GM12864 (cell line): ENCODE measurements around the gene XCL2.
"Not testable (repeated sequence)": the region's sequence is repeated elsewhere in the genome, so short reads cannot be mapped to it uniquely, and the experiment has no call there.

Experiments used
- DNase-seq: peaks from one replicate; pipeline ENCODE4 v3.0.0-alpha.2; 2011; ENCODE audit warnings: low read depth
- H3K4me3 ChIP-seq: 2 replicates; pipeline ENCODE4 v1.5.1; 2011; ENCODE audit warnings: mild to moderate bottlenecking, low read depth, low read length, control low read depth
- CTCF ChIP-seq: IDR thresholded peaks from 2 replicates; pipeline ENCODE4 v1.5.1; 2011; ENCODE audit warnings: low read depth, mild to moderate bottlenecking, moderate library complexity, low read length, control low read depth, inconsistent platforms; ENCODE audit errors: missing control alignments

XCL2 gene

GRCh38 chr1:168555508-168556046, 11.8 kb upstream of the XCL2 start:
- H3K4me3 ChIP-seq = no peak overlapping the region
- DNase-seq = no peak
- TF ChIP-seq CTCF = no peak

GRCh38 chr1:168554603-168555483, 11.0 kb upstream of the XCL2 start:
- DNase-seq = no peak
- no peak overlapping the region for H3K4me3 ChIP-seq
- TF ChIP-seq CTCF = no peak

- H3K4me3 ChIP-seq = no peak overlapping the region
- no peak for DNase-seq
- no peak for TF ChIP-seq CTCF
Measured at GRCh38 chr1:168553680-168554553, 10.1 kb upstream of the XCL2 start.

- no peak overlapping the region for H3K4me3 ChIP-seq
- TF ChIP-seq CTCF = no peak
- DNase-seq = no peak
Measured at GRCh38 chr1:168552961-168553360, 9.2 kb upstream of the XCL2 start.

- TF ChIP-seq CTCF = no peak
- no peak for DNase-seq
- H3K4me3 ChIP-seq = no peak overlapping the region
Measured at GRCh38 chr1:168551688-168552087, 7.9 kb upstream of the XCL2 start.

GRCh38 chr1:168550971-168551370, 7.2 kb upstream of the XCL2 start:
- TF ChIP-seq CTCF = no peak
- DNase-seq = no peak
- no peak overlapping the region for H3K4me3 ChIP-seq

- not testable (repeated sequence) for H3K4me3 ChIP-seq, DNase-seq
Measured at GRCh38 chr1:168546553-168546895, 2.7 kb upstream of the XCL2 start.
